ENCODE measurements around the gene ST3GAL6. TPM values are rescaled to one million over a fixed set of nuclear protein-coding genes. Genes with fewer than 3 reads are reported as not detected.
"Not testable (repeated sequence)": the region's sequence is repeated elsewhere in the genome, so short reads cannot be mapped to it uniquely, and the experiment has no call there.

The ST3GAL6 gene
- total and polyA plus RNA-seq, 8 donors, result 5.8 to 129 (median 13.6) TPM; not detected in 1

DNA sequence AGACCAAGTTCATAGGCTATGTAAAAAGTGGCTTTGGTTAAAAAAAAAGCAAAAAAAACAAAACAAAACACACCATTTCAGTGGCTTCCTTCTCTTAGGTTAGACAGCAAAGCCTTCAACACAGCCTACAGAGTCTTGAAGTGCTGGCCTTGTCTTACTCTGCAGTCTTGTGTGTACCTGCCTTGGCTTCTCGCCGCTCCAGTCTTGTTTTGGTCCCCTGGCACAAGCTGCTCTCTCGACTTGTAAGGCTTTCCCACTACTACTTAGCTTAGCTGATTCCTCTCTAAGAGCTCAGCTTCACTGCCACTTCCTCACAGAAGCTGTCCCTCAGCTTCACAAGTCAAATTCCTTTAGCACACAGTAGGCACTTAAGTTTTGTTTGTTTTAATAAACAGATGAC lies 63.0 kb downstream of the ST3GAL6 start:
- WGBS, 5 donors, result 77 to 86% (median 82%) methylated on average over 3 of the region's 3 CpGs
- no peaks in the 10 kb centered on the region for H3K27me3 ChIP-seq
- peaks cover 0 to 7% (median 1%) of the 10 kb centered on the region in 4 donors for H3K36me3 ChIP-seq
- H3K4me3 ChIP-seq, result no peak overlapping the region
- no peak overlapping the region for H3K27ac ChIP-seq
- intact Hi-C loops (cut with DNase I; ENCODE audit: low total_unique reads), result no loop called here
- no peak for TF ChIP-seq POLR2AphosphoS5 (IDR thresholded peaks at IDR 0.05)
- TF ChIP-seq EP300 (IDR thresholded peaks at IDR 0.05), result no peak
- TF ChIP-seq POLR2A (IDR thresholded peaks at IDR 0.05), result no peak
- TF ChIP-seq, protein P1, sequence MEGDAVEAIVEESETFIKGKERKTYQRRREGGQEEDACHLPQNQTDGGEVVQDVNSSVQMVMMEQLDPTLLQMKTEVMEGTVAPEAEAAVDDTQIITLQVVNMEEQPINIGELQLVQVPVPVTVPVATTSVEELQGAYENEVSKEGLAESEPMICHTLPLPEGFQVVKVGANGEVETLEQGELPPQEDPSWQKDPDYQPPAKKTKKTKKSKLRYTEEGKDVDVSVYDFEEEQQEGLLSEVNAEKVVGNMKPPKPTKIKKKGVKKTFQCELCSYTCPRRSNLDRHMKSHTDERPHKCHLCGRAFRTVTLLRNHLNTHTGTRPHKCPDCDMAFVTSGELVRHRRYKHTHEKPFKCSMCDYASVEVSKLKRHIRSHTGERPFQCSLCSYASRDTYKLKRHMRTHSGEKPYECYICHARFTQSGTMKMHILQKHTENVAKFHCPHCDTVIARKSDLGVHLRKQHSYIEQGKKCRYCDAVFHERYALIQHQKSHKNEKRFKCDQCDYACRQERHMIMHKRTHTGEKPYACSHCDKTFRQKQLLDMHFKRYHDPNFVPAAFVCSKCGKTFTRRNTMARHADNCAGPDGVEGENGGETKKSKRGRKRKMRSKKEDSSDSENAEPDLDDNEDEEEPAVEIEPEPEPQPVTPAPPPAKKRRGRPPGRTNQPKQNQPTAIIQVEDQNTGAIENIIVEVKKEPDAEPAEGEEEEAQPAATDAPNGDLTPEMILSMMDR (IDR thresholded peaks at IDR 0.05), result no peak
- H3K4me1 ChIP-seq, result peaks cover 0 to 10% (median 6%) of the 10 kb centered on the region in 4 donors
- DNase-seq, result no peak
- peaks cover 0 to 6% (median 0%) of the 10 kb centered on the region in 4 donors for H3K9me3 ChIP-seq

DNA sequence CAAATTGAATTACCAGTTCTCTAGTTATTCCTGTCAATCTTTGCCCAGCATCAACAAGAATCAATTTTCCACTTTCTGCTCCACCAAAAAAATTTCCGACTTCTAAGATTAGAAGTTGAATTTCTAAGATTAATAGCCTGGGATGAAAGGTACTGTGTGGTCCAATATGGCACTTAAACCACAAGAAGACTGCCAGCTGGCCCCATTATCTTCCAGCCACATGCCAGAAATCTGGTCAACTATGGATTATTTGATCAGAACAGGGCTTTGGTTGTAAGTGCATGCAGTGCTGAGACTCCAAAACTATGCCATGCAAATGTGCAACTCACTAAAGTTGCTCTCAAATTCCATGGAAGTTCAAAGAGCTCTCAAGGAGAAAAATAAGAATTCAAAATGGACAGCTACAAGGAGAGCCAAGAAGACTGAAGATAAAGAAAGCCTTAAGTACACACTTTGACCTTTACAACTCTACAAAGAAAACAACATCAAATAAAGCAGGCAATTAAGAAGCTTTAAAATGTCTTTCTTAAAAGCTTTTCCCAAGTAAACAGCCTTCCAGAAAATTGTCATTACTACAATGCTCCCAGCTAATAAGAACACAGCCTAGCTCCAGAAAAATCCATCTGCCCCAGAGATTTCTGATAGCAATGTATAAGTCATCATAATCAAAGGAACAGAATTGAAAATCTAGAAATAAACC lies 64.2 kb downstream of the ST3GAL6 start:
- DNase-seq, result no peak
- Histone ChIP-seq H3K27ac (no peak overlapping the region), H3K4me1 (peaks cover 0 to 10% (median 6%) of the 10 kb centered on the region in 4 donors), H3K4me3 (no peak overlapping the region), H3K9me3 (peaks cover 0 to 6% (median 0%) of the 10 kb centered on the region in 4 donors), H3K36me3 (no peaks in the 10 kb centered on the region), H3K27me3 (no peaks in the 10 kb centered on the region)
- TF ChIP-seq EP300 (IDR thresholded peaks at IDR 0.05) (no peak), POLR2AphosphoS5 (IDR thresholded peaks at IDR 0.05) (no peak), POLR2A (IDR thresholded peaks at IDR 0.05) (no peak)
- TF ChIP-seq, protein P1 (IDR thresholded peaks at IDR 0.05), result no peak
- 21 to 39% (median 35%) methylated on average over 1 of the region's 1 CpG for WGBS, 5 donors
- intact Hi-C loops (cut with DNase I; ENCODE audit: low total_unique reads), result no loop called here

- H3K9me3 ChIP-seq, result peaks cover 0 to 6% (median 0%) of the 10 kb centered on the region in 4 donors
- no peak overlapping the region for H3K4me3 ChIP-seq
- no peak overlapping the region for H3K27ac ChIP-seq
- intact Hi-C loops (cut with DNase I; ENCODE audit: low total_unique reads), result no loop called here
- H3K27me3 ChIP-seq, result no peaks in the 10 kb centered on the region
- no peak for DNase-seq
- no peaks in the 10 kb centered on the region for H3K36me3 ChIP-seq
- TF ChIP-seq EP300 (IDR thresholded peaks at IDR 0.05) (no peak), POLR2AphosphoS5 (IDR thresholded peaks at IDR 0.05) (no peak), POLR2A (IDR thresholded peaks at IDR 0.05) (no peak)
- TF ChIP-seq, protein P1 (IDR thresholded peaks at IDR 0.05), result no peak
- H3K4me1 ChIP-seq, result peaks cover 0 to 10% (median 6%) of the 10 kb centered on the region in 4 donors
- 91 to 100% (median 100%) methylated on average over 1 of the region's 1 CpG for WGBS, 5 donors
Observed at GRCh38 chr3:98829246-98829832, 66.2 kb downstream of the ST3GAL6 start.

DNA sequence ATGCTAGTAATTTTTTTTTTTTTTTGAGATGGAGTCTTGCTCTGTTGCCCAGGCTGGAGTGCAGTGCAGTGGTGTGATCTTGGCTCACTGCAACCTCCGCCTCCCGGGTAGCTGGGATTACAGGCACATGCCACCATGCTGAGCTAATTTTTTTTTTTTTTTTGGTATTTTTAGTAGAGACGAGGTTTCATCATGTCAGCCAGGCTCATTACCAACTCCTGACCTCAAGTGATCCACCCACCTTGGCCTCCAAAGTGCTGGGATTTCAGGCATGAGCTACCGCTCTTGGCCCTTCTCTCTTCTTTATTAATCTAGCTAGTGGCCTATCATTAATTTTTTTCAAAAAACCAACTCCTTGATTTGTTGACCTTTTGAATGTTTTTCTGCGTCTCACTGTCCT lies 67.9 kb downstream of the ST3GAL6 start:
- intact Hi-C loops (cut with DNase I; ENCODE audit: low total_unique reads); H3K9me3 ChIP-seq; H3K36me3 ChIP-seq; H3K4me1 ChIP-seq; H3K27me3 ChIP-seq; H3K4me3 ChIP-seq; DNase-seq; H3K27ac ChIP-seq: not testable (repeated sequence)
- 91 to 97% (median 92%) methylated on average over 5 of the region's 5 CpGs for WGBS, 5 donors

DNA sequence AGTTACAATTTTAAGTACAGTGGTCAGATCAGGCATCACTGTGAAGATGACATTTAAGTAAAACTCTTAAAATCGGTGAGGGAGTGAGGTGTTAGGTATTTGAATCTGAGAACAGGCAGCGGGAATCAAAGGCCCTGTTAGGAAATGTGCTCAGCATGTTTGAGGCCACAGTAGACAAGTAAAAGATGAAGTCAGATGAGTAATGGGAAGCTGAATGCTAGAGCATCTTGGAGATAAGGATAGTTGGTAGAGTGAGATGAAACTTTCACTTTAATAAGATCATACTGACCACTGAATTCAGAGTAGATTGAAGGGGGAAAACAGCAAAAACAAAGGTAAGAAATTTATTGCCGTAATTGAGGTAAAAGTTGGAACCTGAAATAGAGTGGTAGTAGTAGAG lies 76.7 kb downstream of the ST3GAL6 start:
- Histone ChIP-seq H3K4me3 (no peak overlapping the region), H3K27me3 (no peaks in the 10 kb centered on the region), H3K36me3 (peaks cover 0 to 6% (median 2%) of the 10 kb centered on the region in 4 donors), H3K9me3 (no peaks in the 10 kb centered on the region), H3K4me1 (no peaks in the 10 kb centered on the region), H3K27ac (no peak overlapping the region)
- TF ChIP-seq POLR2A (IDR thresholded peaks at IDR 0.05) (no peak), EP300 (IDR thresholded peaks at IDR 0.05) (no peak), POLR2AphosphoS5 (IDR thresholded peaks at IDR 0.05) (no peak)
- TF ChIP-seq, protein P1 (IDR thresholded peaks at IDR 0.05), result no peak
- DNase-seq, result no peak
- 92 to 97% (median 94%) methylated on average over 3 of the region's 3 CpGs for WGBS, 5 donors
- intact Hi-C loops (cut with DNase I; ENCODE audit: low total_unique reads), result no loop called here
